Activated T-helper 2 cell treated with anti-CD3 and anti-CD28 coated beads, Interferon-gamma antibody, Interleukin-2, Interleukin-4, amounts not matched to agents 10 μg/mL and 5 μg/mL and 100 μg/mL, durations not matched to agents 14 hours and 24 hours and 36 hours (primary cell): Measurements from ENCODE around the gene LRRC42. TPM values are rescaled to one million over a fixed set of nuclear protein-coding genes. Genes with fewer than 3 reads are reported as not detected.

Source experiments
- total RNA-seq: library from RNA; stranded (reverse); gene quantifications from 2 replicates; pipeline ENCODE4 v1.2.3, GENCODE V29; 2022

The LRRC42 gene
- total RNA-seq, 1 donor from 2014 or later: 32.4 TPM

Other genes with a start within 250 kb of the LRRC42 start
- gene GLIS1, start 207.2 kb upstream of the LRRC42 start, total RNA-seq: not detected in 2 replicates
- 32.4 and 33.9 TPM in 2 replicates for gene NDC1, start 108.1 kb upstream of the LRRC42 start, total RNA-seq
- 14.8 and 15.6 TPM in 2 replicates for gene YIPF1, start 56.6 kb upstream of the LRRC42 start, total RNA-seq
- not detected in 2 replicates for gene DIO1, start 52.2 kb upstream of the LRRC42 start, total RNA-seq
- gene IFT25, start 651 bp upstream of the LRRC42 start, total RNA-seq: 52.9 and 54.3 TPM in 2 replicates
- not detected in 2 replicates for gene LDLRAD1, start 71.8 kb downstream of the LRRC42 start, total RNA-seq
- 128 and 133 TPM in 2 replicates for gene TMEM59, start 106.9 kb downstream of the LRRC42 start, total RNA-seq
- 12.8 and 13.2 TPM in 2 replicates for gene TCEANC2, start 107.3 kb downstream of the LRRC42 start, total RNA-seq
- gene CDCP2, start 206.7 kb downstream of the LRRC42 start, total RNA-seq: not detected in 2 replicates